Stimulated activated effector memory CD8-positive, alpha-beta T cell treated with anti-CD3 and anti-CD28 coated beads, Interleukin-12 subunit alpha, Interleukin-12 subunit beta, amount 100 ng/mL, for 72 hours (primary cell): ENCODE data around the gene GCSAM.

Source experiments
- ATAC-seq: fragments of 150-1000 bp; cut with Tn5 transposase; 2 replicates; pipeline ENCODE4 v1.10.0; 2021
- DNase-seq, 2 donors: peaks; one replicate each; pipeline ENCODE4 v3.0.0; 2021 to 2022; ENCODE audit warnings: low spot score in 2 of 2
- H3K27ac Mint-ChIP-seq: one replicate; pipeline ENCODE4 v1.8.0; 2022; ENCODE audit warnings: mild to moderate bottlenecking, mixed read lengths
- H3K36me3 Mint-ChIP-seq: one replicate; pipeline ENCODE4 v1.8.0; 2022; ENCODE audit warnings: mild to moderate bottlenecking, mixed read lengths
- H3K4me1 Mint-ChIP-seq: one replicate; pipeline ENCODE4 v1.8.0; 2022; ENCODE audit warnings: mixed read lengths
- H3K4me3 Mint-ChIP-seq: one replicate; pipeline ENCODE4 v1.8.0; 2022; ENCODE audit warnings: mild to moderate bottlenecking, mixed read lengths
- H3K9me3 Mint-ChIP-seq: one replicate; pipeline ENCODE4 v1.8.0; 2022; ENCODE audit warnings: mixed read lengths

The GCSAM gene

GRCh38 chr3:112134335-112135124 is 1.5 kb upstream of the GCSAM start:
- DNase-seq (no peak), ATAC-seq (peak; percentile 39)
- H3K27ac Mint-ChIP-seq, result peak overlapping the region; percentile 84
- H3K36me3 Mint-ChIP-seq, result peaks cover 6% of the 10 kb centered on the region
- H3K9me3 Mint-ChIP-seq, result no peaks in the 10 kb centered on the region
- peaks cover 49% of the 10 kb centered on the region for H3K4me1 Mint-ChIP-seq
- peak overlapping the region; percentile 77 for H3K4me3 Mint-ChIP-seq

GRCh38 chr3:112133626-112134334 is 732 bp upstream of the GCSAM start:
- Mint-ChIP-seq H3K4me3 (peak overlapping the region; percentile 77), H3K4me1 (peaks cover 57% of the 10 kb centered on the region), H3K36me3 (peaks cover 6% of the 10 kb centered on the region), H3K9me3 (no peaks in the 10 kb centered on the region), H3K27ac (peak overlapping the region; percentile 84)
- DNase-seq, result no peak
- no peak for ATAC-seq

- DNase-seq (no peak), ATAC-seq (no peak)
- Mint-ChIP-seq H3K4me1 (peaks cover 60% of the 10 kb centered on the region), H3K9me3 (no peaks in the 10 kb centered on the region), H3K27ac (peak overlapping the region; percentile 84), H3K4me3 (peak overlapping the region; percentile 77), H3K36me3 (peaks cover 6% of the 10 kb centered on the region)
Measured at GRCh38 chr3:112132554-112132953, 494 bp downstream of the GCSAM start.

GRCh38 chr3:112132088-112132487 is 960 bp downstream of the GCSAM start:
- ATAC-seq, result no peak
- Mint-ChIP-seq H3K36me3 (peaks cover 7% of the 10 kb centered on the region), H3K27ac (peak overlapping the region; percentile 84), H3K9me3 (no peaks in the 10 kb centered on the region), H3K4me1 (peaks cover 55% of the 10 kb centered on the region), H3K4me3 (peak overlapping the region; percentile 77)
- no peak for DNase-seq

- H3K36me3 Mint-ChIP-seq, result peaks cover 17% of the 10 kb centered on the region
- H3K4me3 Mint-ChIP-seq, result peak overlapping the region; percentile 20
- H3K27ac Mint-ChIP-seq, result no peak overlapping the region
- ATAC-seq, result no peak
- peaks cover 54% of the 10 kb centered on the region for H3K4me1 Mint-ChIP-seq
- no peaks in the 10 kb centered on the region for H3K9me3 Mint-ChIP-seq
- no peak for DNase-seq
Measured at GRCh38 chr3:112131111-112131510, 1.9 kb downstream of the GCSAM start.

- Mint-ChIP-seq H3K27ac (peak overlapping the region; percentile 66), H3K36me3 (peaks cover 17% of the 10 kb centered on the region), H3K9me3 (no peaks in the 10 kb centered on the region), H3K4me3 (peak overlapping the region; percentile 20), H3K4me1 (peaks cover 56% of the 10 kb centered on the region)
- ATAC-seq, result no peak
- no peak for DNase-seq
Measured at GRCh38 chr3:112130638-112130993, 2.4 kb downstream of the GCSAM start.

- H3K27ac Mint-ChIP-seq, result peak overlapping the region; percentile 66
- no peaks in the 10 kb centered on the region for H3K9me3 Mint-ChIP-seq
- H3K4me1 Mint-ChIP-seq, result peaks cover 54% of the 10 kb centered on the region
- peak overlapping the region; percentile 20 for H3K4me3 Mint-ChIP-seq
- no peak for DNase-seq
- peaks cover 17% of the 10 kb centered on the region for H3K36me3 Mint-ChIP-seq
- ATAC-seq, result no peak
Measured at GRCh38 chr3:112129925-112130637, 3.0 kb downstream of the GCSAM start.

GRCh38 chr3:112128843-112129727 is 4.0 kb downstream of the GCSAM start:
- Mint-ChIP-seq H3K4me1 (peaks cover 44% of the 10 kb centered on the region), H3K4me3 (peak overlapping the region; percentile 17)
- peak; percentile 80 for ATAC-seq

GRCh38 chr3:112127522-112128494 is 5.2 kb downstream of the GCSAM start:
- no peaks in the 10 kb centered on the region for H3K9me3 Mint-ChIP-seq
- DNase-seq, result no peak
- peaks cover 31% of the 10 kb centered on the region for H3K4me1 Mint-ChIP-seq
- H3K4me3 Mint-ChIP-seq, result peak overlapping the region; percentile 43
- peak overlapping the region; percentile 73 for H3K27ac Mint-ChIP-seq
- H3K36me3 Mint-ChIP-seq, result peaks cover 23% of the 10 kb centered on the region
- ATAC-seq, result peak; percentile 44

More at GRCh38 chr3:112128843-112129727, 4.0 kb downstream of the GCSAM start:
- Mint-ChIP-seq H3K9me3 (no peaks in the 10 kb centered on the region), H3K36me3 (peaks cover 25% of the 10 kb centered on the region), H3K27ac (peak overlapping the region; percentile 66)
- no peak for DNase-seq

- Mint-ChIP-seq H3K27ac (peak overlapping the region; percentile 73), H3K4me1 (peaks cover 29% of the 10 kb centered on the region), H3K36me3 (peaks cover 25% of the 10 kb centered on the region), H3K4me3 (peak overlapping the region; percentile 43), H3K9me3 (no peaks in the 10 kb centered on the region)
- DNase-seq (no peak), ATAC-seq (no peak)
Measured at GRCh38 chr3:112126511-112126911, 6.5 kb downstream of the GCSAM start.

- ATAC-seq (no peak), DNase-seq (no peak)
- Mint-ChIP-seq H3K27ac (no peak overlapping the region), H3K9me3 (no peaks in the 10 kb centered on the region), H3K4me1 (peaks cover 23% of the 10 kb centered on the region), H3K36me3 (peaks cover 25% of the 10 kb centered on the region), H3K4me3 (no peak overlapping the region)
Measured at GRCh38 chr3:112124907-112125607, 8.0 kb downstream of the GCSAM start.

GRCh38 chr3:112123548-112123947 is 9.5 kb downstream of the GCSAM start:
- Mint-ChIP-seq H3K27ac (no peak overlapping the region), H3K36me3 (peaks cover 25% of the 10 kb centered on the region), H3K4me1 (peaks cover 24% of the 10 kb centered on the region), H3K4me3 (no peak overlapping the region), H3K9me3 (no peaks in the 10 kb centered on the region)
- DNase-seq (no peak), ATAC-seq (no peak)

- no peak overlapping the region for H3K4me3 Mint-ChIP-seq
- peaks cover 29% of the 10 kb centered on the region for H3K36me3 Mint-ChIP-seq
- no peak for ATAC-seq
- peaks cover 24% of the 10 kb centered on the region for H3K4me1 Mint-ChIP-seq
- H3K9me3 Mint-ChIP-seq, result no peaks in the 10 kb centered on the region
- H3K27ac Mint-ChIP-seq, result no peak overlapping the region
- DNase-seq, result no peak
Measured at GRCh38 chr3:112122870-112123269, 10.2 kb downstream of the GCSAM start.
